Stimulated activated CD8-positive, alpha-beta memory T cell treated with anti-CD3 and anti-CD28 coated beads, Interleukin-7, amount 100 ng/mL, for 4 hours (primary cell): Measurements from ENCODE around the gene PPFIBP1.
"Not testable (repeated sequence)": the region's sequence is repeated elsewhere in the genome, so short reads cannot be mapped to it uniquely, and the experiment has no call there.

Source experiments
- DNase-seq, 2 donors: peaks; one replicate each; pipeline ENCODE4 v3.0.0-alpha.2; 2020; ENCODE audit warnings: low read depth in 2 of 2

PPFIBP1 gene

GRCh38 chr12:27710592-27711316 is 186.7 kb downstream of the PPFIBP1 start, which contains the start of gene MRPS35:
TSS of gene MRPS35 (plus strand) at chr12:27710832. CDS start at chr12:27710844, 12 bp downstream.
- peak; percentile 80 to 86 for DNase-seq

- no peak for DNase-seq
Observed at GRCh38 chr12:27711317-27711682, 187.3 kb downstream of the PPFIBP1 start.

- DNase-seq: no peak
Observed at GRCh38 chr12:27711967-27712366, 188.0 kb downstream of the PPFIBP1 start.

GRCh38 chr12:27723212-27723611 is 199.2 kb downstream of the PPFIBP1 start:
- DNase-seq: no peak

GRCh38 chr12:27730097-27730588 is 206.1 kb downstream of the PPFIBP1 start:
- no peak for DNase-seq

GRCh38 chr12:27732281-27732680 is 208.3 kb downstream of the PPFIBP1 start:
- no peak for DNase-seq

- no peak for DNase-seq
Observed at GRCh38 chr12:27733052-27733656, 209.1 kb downstream of the PPFIBP1 start.

GRCh38 chr12:27733791-27734190 is 209.8 kb downstream of the PPFIBP1 start:
- DNase-seq: no peak

GRCh38 chr12:27734321-27734720 is 210.3 kb downstream of the PPFIBP1 start:
- not testable (repeated sequence) for DNase-seq

- DNase-seq: no peak
Observed at GRCh38 chr12:27743601-27744000, 219.6 kb downstream of the PPFIBP1 start.
